Measurements from ENCODE around the gene EPAS1. TPM values are rescaled to one million over a fixed set of nuclear protein-coding genes. Genes with fewer than 3 reads are reported as not detected.

EPAS1 gene
- total RNA-seq, 1 experiment from 2014 or later = 14.8 TPM

GRCh38 chr2:46407852-46408455, 110.7 kb downstream of the EPAS1 start:
- no peak for DNase-seq (ENCODE audit: low read depth)

GRCh38 chr2:46409756-46410155, 112.5 kb downstream of the EPAS1 start:
- DNase-seq (ENCODE audit: low read depth) = no peak

- DNase-seq (ENCODE audit: low read depth) = no peak
These were observed 113.4 kb downstream of the EPAS1 start for GRCh38 chr2:46410273-46411244.

- DNase-seq (ENCODE audit: low read depth) = no peak
These were observed 114.0 kb downstream of the EPAS1 start for GRCh38 chr2:46411245-46411641.

- DNase-seq (ENCODE audit: low read depth) = peak; percentile 85
These were observed 114.8 kb downstream of the EPAS1 start for GRCh38 chr2:46411985-46412384.

DNA sequence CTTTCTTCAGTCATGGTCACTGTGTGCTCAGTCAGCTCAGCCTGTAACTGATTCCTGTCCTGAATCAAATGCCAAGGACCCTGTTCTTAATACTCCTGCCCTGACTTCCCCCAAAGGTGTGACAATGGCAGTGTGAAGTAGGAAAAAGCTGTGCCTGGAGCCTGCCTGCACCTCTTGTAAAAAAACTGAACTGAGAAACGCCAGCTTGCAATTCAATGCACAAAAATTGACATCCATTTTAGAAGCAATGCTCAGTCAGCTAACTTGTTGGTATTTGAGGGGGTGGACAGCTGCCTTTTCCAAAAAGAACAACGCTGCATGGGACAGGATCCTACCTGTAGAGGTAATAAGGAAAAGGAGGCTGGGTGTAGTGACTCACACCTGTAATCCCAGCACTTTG, 115.9 kb downstream of the EPAS1 start:
- DNase-seq (ENCODE audit: low read depth) = no peak

GRCh38 chr2:46413631-46414030, 116.4 kb downstream of the EPAS1 start:
- no peak for DNase-seq (ENCODE audit: low read depth)

- DNase-seq (ENCODE audit: low read depth) = no peak
These were observed 117.5 kb downstream of the EPAS1 start for GRCh38 chr2:46414701-46415100.

DNA sequence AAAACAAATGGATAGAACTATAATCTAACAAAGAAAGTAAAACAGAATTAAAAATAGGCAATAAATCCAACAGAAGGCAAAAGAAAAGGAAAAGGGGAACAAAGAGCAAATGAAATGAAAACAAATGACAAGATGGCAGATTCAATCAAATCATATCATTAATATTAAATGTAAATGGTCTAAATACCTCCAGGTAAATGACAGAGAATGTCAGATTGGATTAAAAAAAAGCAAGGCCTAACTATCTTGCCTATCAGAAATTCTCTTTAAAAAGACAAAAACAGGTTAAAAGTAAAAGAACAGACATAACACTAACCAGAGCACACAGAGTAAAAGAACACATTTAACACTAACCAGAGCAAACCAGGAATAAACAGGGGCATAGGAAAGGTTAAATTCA, 119.1 kb downstream of the EPAS1 start:
- no peak for DNase-seq (ENCODE audit: low read depth)

DNA sequence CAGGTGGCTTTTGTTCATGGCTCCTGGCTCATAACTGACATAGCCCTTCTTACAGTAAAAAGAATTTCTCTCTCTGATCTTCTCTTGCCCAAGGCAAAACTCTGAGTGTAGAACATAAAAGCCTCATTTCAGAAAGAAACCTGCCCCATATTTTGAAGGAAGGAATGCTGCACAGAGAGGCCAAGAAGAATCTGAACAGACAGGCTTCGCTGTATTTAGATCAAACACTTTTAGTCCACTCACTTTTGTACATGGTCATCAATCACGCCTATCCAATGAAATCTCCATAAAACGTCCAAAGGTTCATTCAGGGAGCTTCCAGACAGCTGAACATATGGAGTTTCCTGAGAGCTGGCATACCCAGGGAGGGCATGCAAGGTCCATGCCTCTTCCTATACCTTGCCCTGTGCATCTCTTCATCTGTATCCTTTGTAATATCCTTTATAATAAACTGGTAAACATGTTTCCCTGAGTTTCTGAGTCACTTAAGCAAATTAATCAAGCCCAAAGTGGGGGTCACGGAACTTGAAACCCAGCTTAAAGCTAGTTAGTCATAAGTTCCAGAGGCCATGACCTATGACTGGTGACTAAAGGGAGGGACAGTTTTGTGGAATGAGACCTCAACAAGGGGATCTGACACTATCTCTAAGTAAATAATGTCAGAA, 119.7 kb downstream of the EPAS1 start:
- peak; percentile 75 for DNase-seq (ENCODE audit: low read depth)

DNA sequence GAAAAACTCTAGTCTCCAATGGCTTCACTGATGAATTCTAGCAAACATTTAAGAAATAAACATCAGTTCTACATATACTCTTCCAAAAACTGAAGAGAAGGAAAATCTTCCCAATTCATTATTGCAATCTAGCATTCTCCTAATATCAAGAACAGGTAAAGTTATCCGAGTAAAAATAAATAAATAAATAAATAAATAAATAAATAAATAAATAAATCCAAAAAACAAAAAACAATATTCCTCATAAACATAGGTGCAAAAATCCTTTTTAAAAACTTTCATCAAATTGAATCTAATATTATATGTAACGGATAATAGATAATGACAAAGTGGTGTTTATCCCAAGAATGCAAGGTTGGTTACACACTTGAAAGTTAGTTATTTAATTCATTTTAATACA, 123.7 kb downstream of the EPAS1 start:
- no peak for DNase-seq (ENCODE audit: low read depth)

DNA sequence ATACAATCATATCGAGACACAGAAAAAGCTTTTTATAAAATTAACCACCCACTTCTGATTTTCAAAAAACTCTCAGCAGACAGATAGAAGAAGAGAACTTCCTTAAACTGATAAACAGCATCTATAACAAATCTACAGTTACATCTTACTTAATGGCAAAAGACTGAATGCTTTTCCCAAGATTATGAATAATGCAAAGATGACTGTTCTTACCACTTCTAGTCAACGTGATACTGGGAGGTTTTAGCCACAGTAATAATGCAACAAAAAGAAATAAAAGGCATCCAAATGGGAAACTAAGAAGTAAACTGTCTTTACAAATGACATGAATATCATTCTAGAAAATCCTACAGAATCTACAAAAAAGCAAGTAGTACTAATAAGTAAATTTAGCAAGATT, 124.2 kb downstream of the EPAS1 start:
- DNase-seq (ENCODE audit: low read depth) = no peak

DNA sequence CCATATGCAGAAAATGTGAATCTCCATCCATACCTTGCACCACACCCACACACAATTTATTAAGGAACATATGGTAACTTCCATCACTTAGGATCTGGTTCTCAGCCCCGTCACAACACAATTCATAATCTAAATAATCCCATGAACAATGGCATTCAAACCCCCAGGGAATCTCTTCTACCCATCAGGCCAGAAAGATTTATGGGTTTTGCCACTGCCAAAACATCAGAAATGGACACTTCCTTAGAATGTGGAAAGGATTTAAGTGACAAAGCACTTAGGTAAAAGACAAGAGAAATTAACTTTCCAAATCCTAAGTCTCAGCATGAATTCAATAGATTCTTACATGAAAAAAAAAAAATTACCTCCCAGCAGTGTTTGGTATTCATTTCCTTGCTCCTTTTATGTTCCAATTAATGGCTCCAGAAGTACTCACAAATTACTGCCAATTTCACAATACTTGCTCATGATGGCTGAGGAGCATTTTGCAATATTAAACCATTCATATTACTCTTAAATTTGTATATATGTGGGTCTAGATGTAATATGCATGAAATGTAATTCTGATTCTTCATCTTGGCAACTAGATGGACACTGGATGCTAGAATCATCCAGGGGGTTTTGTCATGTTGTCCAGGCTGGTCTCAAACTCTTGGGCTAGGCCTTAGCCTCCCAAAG, 125.6 kb downstream of the EPAS1 start:
- DNase-seq (ENCODE audit: low read depth) = no peak

DNA sequence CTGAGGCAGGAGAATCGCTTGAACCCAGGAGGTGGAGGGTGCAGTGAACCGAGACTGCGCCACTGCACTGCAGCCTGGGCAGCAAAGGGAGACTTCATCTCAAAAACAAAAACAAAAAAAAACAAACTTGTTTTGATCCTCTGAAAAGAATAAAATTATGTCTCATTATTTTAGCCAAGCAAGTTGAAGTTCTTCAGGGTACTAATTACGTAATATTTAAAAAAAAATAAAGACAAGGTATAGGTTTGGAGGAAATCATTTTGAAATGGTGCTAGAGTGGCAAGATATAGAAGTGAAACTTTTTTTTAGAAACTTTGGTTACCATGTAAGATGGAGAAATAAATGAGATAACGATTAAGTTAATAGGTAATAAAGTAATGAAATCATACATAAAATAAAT, 127.7 kb downstream of the EPAS1 start:
- no peak for DNase-seq (ENCODE audit: low read depth)

DNA sequence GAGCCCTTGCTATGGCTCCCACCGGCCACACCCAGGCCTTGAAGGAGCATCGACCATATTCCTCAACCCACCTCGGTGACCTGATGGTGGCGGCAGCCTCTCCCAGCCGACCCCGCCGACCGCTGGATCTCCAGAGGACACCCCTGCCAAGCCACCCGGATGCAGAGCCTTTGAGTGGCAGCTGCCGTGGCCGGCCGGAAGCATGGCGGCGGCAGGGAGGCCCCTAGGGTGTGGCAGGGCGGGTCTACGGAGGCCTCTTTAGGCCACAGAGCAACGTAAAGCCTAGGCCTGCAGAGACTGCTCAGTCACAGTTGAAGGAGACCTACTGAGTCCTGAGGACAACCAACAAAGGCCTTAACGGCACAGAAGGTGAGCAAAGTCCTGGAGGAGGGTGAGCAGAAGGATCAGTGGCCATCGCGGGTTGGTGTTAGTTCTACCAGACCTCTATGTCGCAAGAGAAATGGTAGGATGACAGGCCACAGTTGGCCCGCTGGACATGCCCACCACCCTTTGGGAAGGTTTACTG, 131.8 kb downstream of the EPAS1 start:
- DNase-seq (ENCODE audit: low read depth) = no peak

GRCh38 chr2:46430413-46430812, 133.2 kb downstream of the EPAS1 start:
- no peak for DNase-seq (ENCODE audit: low read depth)

- DNase-seq (ENCODE audit: low read depth) = no peak
These were observed 133.8 kb downstream of the EPAS1 start for GRCh38 chr2:46430992-46431391.

DNA sequence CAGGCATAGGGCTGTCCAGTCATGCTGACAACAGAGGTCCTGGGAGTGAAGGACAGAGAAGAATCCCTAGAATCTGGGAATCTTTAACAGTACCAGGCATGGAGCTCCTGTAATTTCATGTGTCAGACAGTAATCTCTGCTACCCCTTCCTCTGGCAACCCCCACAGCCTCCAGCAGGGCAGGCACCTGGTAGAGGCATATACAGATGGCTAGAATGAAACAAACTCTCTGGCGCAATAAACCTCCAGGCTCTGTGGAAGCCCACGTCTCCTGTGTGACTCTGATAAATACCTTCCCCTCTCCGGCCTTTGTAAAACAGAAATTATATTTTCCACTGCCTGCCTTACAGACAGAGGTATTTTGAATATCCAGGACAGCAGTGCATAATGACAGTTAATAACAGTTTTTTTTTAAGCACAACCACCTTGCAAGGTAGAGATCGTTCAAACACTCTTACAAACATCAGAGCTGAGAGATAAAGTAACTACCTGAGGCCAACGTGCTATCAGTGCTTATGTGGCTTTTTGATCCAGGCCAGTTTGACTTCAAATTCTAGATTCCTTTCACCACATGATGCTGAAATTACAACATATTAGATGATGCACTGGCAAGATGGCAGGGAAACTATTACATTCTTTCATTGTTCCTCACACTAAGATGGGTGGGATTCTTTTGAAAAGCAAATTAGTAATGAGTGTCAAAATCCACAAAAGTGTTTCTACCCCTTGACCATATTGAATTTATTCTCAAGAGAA, 134.5 kb downstream of the EPAS1 start:
- peak; percentile 32 for DNase-seq (ENCODE audit: low read depth)

GRCh38 chr2:46434851-46435273, 137.7 kb downstream of the EPAS1 start:
- DNase-seq (ENCODE audit: low read depth) = peak; percentile 91

- DNase-seq (ENCODE audit: low read depth) = no peak
These were observed 138.1 kb downstream of the EPAS1 start for GRCh38 chr2:46435353-46435752.
